Measurements from ENCODE around the gene DNASE2B.

DNASE2B gene

DNA sequence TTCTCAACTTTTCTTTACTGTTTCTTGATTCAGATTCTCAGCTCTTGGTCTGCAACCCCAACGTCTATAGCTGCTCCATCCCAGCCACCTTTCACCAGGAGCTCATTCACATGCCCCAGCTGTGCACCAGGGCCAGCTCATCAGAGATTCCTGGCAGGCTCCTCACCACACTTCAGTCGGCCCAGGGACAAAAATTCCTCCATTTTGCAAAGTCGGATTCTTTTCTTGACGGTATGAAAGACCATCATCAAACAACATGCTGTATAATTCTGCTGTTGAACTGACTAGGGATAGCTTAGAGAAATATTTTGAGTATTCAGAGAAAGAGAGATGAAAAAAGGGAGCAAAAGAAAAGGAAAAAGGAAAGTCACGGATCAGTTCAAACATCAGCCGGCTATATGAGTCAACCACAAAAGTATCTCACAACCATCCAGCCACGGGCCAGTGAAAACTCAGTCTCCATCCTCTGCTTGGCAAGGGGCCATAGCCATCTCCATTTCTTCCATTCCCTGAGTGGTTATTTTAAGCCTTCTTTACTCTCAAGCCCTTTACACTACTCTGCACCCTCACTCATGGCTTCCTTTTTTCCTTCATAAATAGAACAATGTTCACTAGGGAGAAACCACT lies 14.1 kb downstream of the DNASE2B start:
- peak; percentile 14 for DNase-seq (ENCODE audit: extremely low read depth, low read depth)
- TF ChIP-seq, protein P1, sequence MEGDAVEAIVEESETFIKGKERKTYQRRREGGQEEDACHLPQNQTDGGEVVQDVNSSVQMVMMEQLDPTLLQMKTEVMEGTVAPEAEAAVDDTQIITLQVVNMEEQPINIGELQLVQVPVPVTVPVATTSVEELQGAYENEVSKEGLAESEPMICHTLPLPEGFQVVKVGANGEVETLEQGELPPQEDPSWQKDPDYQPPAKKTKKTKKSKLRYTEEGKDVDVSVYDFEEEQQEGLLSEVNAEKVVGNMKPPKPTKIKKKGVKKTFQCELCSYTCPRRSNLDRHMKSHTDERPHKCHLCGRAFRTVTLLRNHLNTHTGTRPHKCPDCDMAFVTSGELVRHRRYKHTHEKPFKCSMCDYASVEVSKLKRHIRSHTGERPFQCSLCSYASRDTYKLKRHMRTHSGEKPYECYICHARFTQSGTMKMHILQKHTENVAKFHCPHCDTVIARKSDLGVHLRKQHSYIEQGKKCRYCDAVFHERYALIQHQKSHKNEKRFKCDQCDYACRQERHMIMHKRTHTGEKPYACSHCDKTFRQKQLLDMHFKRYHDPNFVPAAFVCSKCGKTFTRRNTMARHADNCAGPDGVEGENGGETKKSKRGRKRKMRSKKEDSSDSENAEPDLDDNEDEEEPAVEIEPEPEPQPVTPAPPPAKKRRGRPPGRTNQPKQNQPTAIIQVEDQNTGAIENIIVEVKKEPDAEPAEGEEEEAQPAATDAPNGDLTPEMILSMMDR (IDR thresholded peaks at IDR 0.05; ENCODE audit: low read depth, low read length), result no peak

DNA sequence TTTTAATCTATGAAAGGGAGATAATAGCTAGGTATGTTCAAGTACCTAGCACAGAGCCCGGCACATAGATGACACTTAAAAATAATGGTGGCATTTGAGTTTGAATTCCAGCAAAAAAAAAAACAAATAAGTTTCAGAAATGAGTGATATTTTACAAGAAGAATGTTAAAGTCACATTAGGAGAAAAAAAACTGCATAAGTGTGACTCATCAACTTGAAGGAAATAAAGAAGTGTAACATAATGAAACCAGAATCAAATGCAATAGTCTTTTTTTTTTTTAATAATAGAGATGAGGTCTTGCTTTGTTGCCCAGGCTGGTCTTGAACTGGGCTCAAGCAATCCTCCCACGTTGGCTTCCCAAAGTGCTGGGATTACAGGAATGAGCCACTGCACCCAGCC lies 17.1 kb downstream of the DNASE2B start:
- DNase-seq (ENCODE audit: extremely low read depth, low read depth), result no peak
- TF ChIP-seq, protein P1 (IDR thresholded peaks at IDR 0.05; ENCODE audit: low read depth, low read length), result no peak

DNA sequence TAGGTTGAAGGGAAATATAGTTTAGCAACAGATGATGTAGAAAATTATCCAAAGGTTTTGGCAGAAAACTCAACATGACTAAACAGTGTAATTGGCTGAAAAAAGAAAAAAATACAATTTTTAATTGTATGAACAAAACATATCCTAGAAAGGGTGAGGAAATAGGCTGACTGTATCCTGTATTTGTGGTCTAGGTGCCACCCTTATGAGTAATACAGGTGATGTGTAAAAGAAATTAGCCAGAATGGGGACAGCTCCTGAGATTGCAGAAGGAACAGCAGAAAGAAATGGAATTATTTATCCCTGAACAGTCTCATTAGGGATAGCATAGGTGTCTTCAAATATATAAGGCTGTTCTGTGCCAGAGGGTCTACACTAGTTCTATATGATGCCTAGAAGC lies 24.6 kb downstream of the DNASE2B start:
- TF ChIP-seq, protein P1 (IDR thresholded peaks at IDR 0.05; ENCODE audit: low read depth, low read length), result no peak
- no peak for DNase-seq (ENCODE audit: extremely low read depth, low read depth)

DNA sequence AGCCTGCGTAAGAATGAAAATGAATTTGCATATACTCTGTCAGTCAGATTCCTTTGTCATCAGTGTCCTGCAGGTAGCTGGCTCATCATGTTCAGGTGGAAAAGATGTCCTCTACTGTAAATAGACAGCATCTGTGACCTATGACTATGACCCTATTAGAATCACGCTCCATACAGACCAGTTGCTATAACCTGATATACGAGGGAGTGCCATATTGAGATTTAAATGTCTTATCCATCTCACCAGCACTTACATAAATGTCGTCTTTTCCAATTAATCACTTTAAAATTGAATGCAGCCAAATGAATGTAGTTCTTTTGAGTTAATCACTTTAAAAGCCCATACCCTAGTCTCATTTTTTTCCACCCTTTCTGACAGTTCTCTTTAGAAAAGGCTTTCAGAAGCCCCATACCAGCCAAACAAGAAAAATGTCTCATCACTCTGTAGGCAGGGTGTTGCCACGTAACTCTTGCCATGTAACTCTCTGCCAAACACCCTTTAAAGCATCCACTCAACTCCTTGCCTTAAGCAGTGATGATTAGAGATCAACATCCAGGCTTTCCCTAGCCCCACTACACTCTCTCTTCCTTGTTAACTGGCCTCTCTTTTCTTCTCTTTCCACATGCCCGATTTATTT lies 26.3 kb downstream of the DNASE2B start:
- TF ChIP-seq, protein P1 (IDR thresholded peaks at IDR 0.05; ENCODE audit: low read depth, low read length), result no peak

DNA sequence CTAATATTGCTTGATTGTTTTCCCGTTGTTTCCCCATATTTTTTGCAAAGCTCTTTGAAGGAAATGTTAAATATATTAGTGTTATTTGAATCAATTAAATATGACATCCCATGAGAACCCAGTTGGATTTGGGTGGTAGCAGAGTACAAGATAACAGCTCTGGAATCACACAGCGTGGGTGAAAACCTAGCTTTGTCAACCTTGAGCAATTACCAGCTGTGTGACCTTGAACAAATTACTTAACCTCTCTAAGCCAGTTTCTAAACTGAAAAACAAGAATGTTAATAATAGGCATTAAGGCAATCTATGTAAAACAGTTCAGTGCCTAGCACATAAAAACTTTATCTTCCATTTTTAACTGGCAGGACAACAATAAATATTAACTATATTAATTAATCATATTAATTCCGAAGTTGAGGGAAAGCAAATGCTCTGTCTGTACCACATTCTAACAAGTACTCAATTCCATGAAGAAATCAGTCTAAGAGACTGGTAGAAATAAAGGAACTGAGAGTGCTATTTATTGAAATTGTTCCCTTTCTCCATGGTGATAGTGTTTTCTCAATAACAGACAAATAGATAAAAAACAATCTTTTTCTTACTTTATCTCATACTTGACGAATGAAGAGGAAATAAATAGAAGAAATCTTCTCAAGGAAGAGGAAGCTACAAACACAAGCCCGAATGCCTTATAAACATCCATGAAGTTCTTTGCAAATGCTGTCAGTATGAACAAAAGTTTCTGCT lies 27.0 kb downstream of the DNASE2B start:
- no peak for DNase-seq (ENCODE audit: extremely low read depth, low read depth)
- TF ChIP-seq, protein P1 (IDR thresholded peaks at IDR 0.05; ENCODE audit: low read depth, low read length), result no peak

More for the DNA sequence above, 26.3 kb downstream of the DNASE2B start:
- DNase-seq (ENCODE audit: extremely low read depth, low read depth), result no peak

DNA sequence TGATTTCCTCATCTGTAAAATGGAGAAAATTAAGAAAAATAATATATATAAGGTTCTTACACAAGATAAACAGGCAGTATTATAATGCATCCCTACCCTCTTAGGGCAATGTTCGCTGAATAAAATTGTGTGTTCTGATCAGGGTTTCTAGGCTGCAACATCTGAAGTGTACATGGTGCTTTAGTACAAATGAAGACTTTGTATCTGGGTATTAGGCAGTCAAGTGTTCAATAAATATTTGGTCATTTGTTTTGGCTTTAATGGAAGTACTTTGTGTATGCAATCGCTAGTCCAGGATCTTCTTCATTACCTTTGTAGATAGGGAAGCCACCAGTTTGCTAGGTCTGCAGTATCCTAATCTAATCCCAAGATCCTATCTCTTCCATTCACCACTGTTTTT lies 28.1 kb downstream of the DNASE2B start:
- TF ChIP-seq, protein P1 (IDR thresholded peaks at IDR 0.05; ENCODE audit: low read depth, low read length), result no peak
- DNase-seq (ENCODE audit: extremely low read depth, low read depth), result no peak

Data from AG09319 (cell line).